NCI-H1417 treated with DMSO at 0.1 percent for 48 hours (cell line): ENCODE measurements around the gene IL1B.
"Not testable (repeated sequence)": the region's sequence is repeated elsewhere in the genome, so short reads cannot be mapped to it uniquely, and the experiment has no call there.

Source experiments
- DNase-seq: peaks from one replicate; lab custom pipeline; 2025; lab: John Stamatoyannopoulos, UW

The IL1B gene

GRCh38 chr2:112836695-112837117 is at the start of gene IL1B:
IL1B (minus strand) TSS chr2:112836779; CDS start chr2:112836229, 550 bp downstream.
- DNase-seq = no peak

GRCh38 chr2:112886291-112886690 is 49.7 kb upstream of the IL1B start:
- DNase-seq = no peak

GRCh38 chr2:112885506-112885902 is 48.9 kb upstream of the IL1B start:
- no peak for DNase-seq

- DNase-seq = no peak
These were observed 48.4 kb upstream of the IL1B start for GRCh38 chr2:112884869-112885505.

GRCh38 chr2:112883669-112884068 is 47.1 kb upstream of the IL1B start:
- no peak for DNase-seq

GRCh38 chr2:112881217-112881985 is 44.8 kb upstream of the IL1B start:
- DNase-seq = no peak

- no peak for DNase-seq
These were observed 44.1 kb upstream of the IL1B start for GRCh38 chr2:112880696-112881095.

- no peak for DNase-seq
These were observed 43.5 kb upstream of the IL1B start for GRCh38 chr2:112880091-112880531.

- no peak for DNase-seq
These were observed 43.0 kb upstream of the IL1B start for GRCh38 chr2:112879491-112880041.

GRCh38 chr2:112877423-112877822 is 40.8 kb upstream of the IL1B start:
- DNase-seq = no peak

GRCh38 chr2:112876971-112877361 is 40.4 kb upstream of the IL1B start:
- DNase-seq = no peak

GRCh38 chr2:112876257-112876970 is 39.8 kb upstream of the IL1B start:
- DNase-seq = no peak

- no peak for DNase-seq
These were observed 34.6 kb upstream of the IL1B start for GRCh38 chr2:112870841-112871835.

- DNase-seq = peak; percentile 59
These were observed 32.8 kb upstream of the IL1B start for GRCh38 chr2:112869258-112869842.

GRCh38 chr2:112867701-112868631 is 31.4 kb upstream of the IL1B start:
- no peak for DNase-seq

GRCh38 chr2:112866128-112866835 is 29.7 kb upstream of the IL1B start:
- DNase-seq = no peak

- no peak for DNase-seq
These were observed 27.5 kb upstream of the IL1B start for GRCh38 chr2:112864072-112864471.

GRCh38 chr2:112859406-112860183 is 23.0 kb upstream of the IL1B start:
- not testable (repeated sequence) for DNase-seq
